BLaER1 (cell line): Measurements from ENCODE around the gene APAF1.

Experiments
- H3K27ac ChIP-seq: shearing (Covaris generic); formaldehyde crosslinking; 2 replicates; pipeline ENCODE4 v1.8.1; 2022
- H3K27me3 ChIP-seq: shearing (Covaris generic); formaldehyde crosslinking; 2 replicates; pipeline ENCODE4 v1.8.1; 2022
- H3K36me3 ChIP-seq: shearing (Covaris generic); formaldehyde crosslinking; 2 replicates; pipeline ENCODE4 v1.8.1; 2022
- H3K4me1 ChIP-seq: shearing (Covaris generic); formaldehyde crosslinking; 2 replicates; pipeline ENCODE4 v1.8.1; 2022
- H3K4me2 ChIP-seq: shearing (Covaris generic); formaldehyde crosslinking; 2 replicates; pipeline ENCODE4 v1.8.1; 2022
- H3K4me3 ChIP-seq: shearing (Covaris generic); formaldehyde crosslinking; 2 replicates; pipeline ENCODE4 v1.8.1; 2022
- H3K9ac ChIP-seq: shearing (Covaris generic); formaldehyde crosslinking; 2 replicates; pipeline ENCODE4 v1.8.1; 2022
- H3K9me3 ChIP-seq: shearing (Covaris generic); formaldehyde crosslinking; 2 replicates; pipeline ENCODE4 v1.8.1; 2022
- H4K20me1 ChIP-seq: shearing (Covaris generic); formaldehyde crosslinking; 2 replicates; pipeline ENCODE4 v1.8.1; 2022
- Cebpa-rat ChIP-seq: shearing (Covaris generic); IDR thresholded peaks from 2 replicates; pipeline ENCODE4 v1.8.1; 2022

The APAF1 gene

DNA sequence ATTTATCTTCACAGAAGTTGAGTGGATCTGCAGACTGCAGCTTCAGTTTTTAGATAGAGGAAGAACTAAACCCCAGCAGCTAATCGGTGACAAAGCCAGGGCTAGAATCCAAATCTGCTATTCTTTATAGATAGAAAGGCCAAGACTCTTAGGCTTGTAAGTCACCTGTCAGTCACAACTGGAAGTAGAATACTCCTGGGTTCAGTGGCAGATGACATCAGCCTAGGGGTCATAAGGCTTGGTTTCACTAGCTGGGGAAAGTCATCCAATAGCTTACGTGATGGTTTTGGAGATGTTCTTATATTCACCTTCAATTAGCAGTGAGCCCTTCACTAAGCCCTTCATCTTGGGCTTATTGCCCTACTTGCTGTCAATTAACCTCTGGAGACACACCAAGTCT is 93.4 kb downstream of the APAF1 start:
- Histone ChIP-seq H4K20me1 (no peaks in the 10 kb centered on the region), H3K4me1 (no peaks in the 10 kb centered on the region), H3K27ac (no peak overlapping the region), H3K9ac (no peak overlapping the region), H3K27me3 (no peaks in the 10 kb centered on the region), H3K36me3 (peaks cover 62% of the 10 kb centered on the region), H3K4me2 (no peak overlapping the region), H3K4me3 (no peak overlapping the region), H3K9me3 (no peaks in the 10 kb centered on the region)
- no peak for TF ChIP-seq Cebpa-rat

DNA sequence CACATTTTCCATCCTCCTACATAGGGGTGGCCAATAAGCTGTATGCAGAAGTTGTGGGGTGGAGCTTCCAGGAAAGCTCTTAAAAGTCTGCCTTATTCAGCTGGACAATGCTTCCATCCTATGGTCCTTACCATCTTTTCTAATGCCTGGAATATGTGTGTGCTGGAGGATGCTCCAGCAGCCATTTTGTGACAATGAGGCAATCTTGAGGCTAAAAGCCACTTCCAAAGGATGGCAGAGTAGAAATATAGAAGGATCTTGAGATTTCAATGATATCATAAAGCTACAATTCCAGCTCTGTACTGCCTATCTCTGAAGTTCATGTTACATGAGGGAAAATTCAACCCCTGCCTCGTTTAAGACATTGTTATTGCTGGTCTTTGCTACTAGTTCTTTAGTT is 95.7 kb downstream of the APAF1 start:
- H3K4me2 ChIP-seq, result no peak overlapping the region
- H3K4me3 ChIP-seq, result no peak overlapping the region
- H3K27me3 ChIP-seq, result no peaks in the 10 kb centered on the region
- no peak overlapping the region for H3K27ac ChIP-seq
- H3K9me3 ChIP-seq, result no peaks in the 10 kb centered on the region
- H4K20me1 ChIP-seq, result no peaks in the 10 kb centered on the region
- H3K36me3 ChIP-seq, result peaks cover 54% of the 10 kb centered on the region
- H3K4me1 ChIP-seq, result no peaks in the 10 kb centered on the region
- TF ChIP-seq Cebpa-rat, result no peak
- no peak overlapping the region for H3K9ac ChIP-seq

DNA sequence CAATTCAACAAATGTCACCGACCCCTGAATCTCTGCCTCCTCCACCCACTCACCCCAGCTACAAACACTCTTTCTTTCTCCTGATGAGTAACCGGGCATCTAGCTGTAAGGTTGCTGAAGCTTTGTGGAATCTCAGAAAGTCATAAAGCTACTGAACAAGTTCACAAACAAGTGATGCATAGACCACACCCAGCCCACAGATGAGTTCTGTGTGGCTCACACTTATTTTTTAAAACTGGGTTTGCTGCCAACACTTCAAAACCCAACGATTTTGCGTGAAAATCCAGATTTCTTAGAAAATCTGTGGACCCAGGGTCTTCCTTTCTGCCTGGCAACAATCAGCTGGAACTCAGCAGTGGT is 96.1 kb downstream of the APAF1 start:
- Histone ChIP-seq H4K20me1 (no peaks in the 10 kb centered on the region), H3K4me1 (no peaks in the 10 kb centered on the region), H3K27me3 (no peaks in the 10 kb centered on the region), H3K27ac (no peak overlapping the region), H3K4me2 (no peak overlapping the region), H3K9me3 (no peaks in the 10 kb centered on the region), H3K36me3 (peaks cover 54% of the 10 kb centered on the region), H3K9ac (no peak overlapping the region), H3K4me3 (no peak overlapping the region)
- TF ChIP-seq Cebpa-rat, result no peak

DNA sequence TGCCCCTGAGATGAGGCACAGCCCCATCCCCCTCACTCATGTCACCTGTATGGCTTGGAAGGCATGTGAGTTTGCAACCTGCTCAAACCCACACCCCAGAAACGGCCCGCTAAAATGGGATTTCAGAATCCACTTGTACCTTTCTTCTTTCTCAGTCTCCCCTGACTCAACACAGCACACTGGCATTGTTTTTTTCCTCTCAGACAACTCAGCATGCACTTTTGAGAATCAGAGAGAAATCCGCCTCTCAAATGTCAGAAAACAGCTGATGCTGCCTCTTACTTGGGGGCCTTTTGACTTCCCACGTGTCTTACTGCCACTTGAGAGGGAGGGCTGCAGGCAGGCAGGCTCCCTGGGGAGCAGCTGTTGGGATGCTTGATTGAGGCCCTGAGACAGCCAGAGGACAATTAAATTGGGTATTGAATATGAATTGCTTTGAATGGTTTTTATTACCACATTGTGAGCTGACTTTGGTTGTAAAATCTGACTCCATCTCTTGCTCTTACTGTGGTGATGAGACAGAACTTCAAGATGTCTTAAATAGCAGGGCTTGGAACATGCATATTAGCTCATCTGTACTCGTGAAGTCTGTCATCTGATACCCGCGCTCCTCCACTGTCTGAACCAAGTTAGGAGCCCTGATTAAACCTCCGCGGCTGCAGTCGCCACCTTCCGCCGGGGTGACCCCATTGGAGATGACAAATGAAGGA is 96.6 kb downstream of the APAF1 start:
- no peak overlapping the region for H3K27ac ChIP-seq

DNA sequence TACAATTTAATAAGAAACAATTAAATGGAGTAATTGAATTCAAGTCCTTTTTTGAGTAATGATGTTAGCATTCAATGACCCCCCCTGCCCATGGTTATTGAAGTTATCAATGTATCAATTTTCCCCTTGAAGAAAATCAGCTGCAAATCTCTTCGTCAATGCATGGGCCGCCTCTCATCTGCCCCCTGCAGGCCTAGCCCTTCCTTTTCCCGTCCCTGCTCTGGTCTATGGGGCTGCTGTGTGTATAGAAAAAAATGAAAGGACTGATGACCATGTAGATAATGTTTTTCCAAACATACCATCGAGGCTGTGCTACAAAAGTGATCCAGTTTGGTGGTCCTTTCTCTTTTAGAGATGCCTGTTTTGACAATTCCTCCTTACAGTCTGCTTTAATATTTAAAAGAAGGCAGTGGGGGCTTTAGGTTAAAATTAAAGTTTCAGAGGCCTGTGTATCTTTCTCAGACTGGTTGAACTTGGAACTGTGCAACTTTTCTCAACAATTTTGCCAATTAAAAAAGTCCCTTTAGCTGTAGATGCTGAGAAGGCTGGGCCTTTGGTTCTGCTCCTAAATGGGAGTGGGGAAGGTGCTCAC is 98.4 kb downstream of the APAF1 start:
- no peak for TF ChIP-seq Cebpa-rat
- Histone ChIP-seq H3K9me3 (no peaks in the 10 kb centered on the region), H3K4me3 (no peak overlapping the region)

More for the DNA sequence above, 96.6 kb downstream of the APAF1 start:
- Histone ChIP-seq H3K4me3 (no peak overlapping the region), H3K9ac (no peak overlapping the region), H3K4me1 (no peaks in the 10 kb centered on the region), H3K27me3 (no peaks in the 10 kb centered on the region), H3K36me3 (peaks cover 54% of the 10 kb centered on the region), H3K4me2 (no peak overlapping the region), H4K20me1 (no peaks in the 10 kb centered on the region), H3K9me3 (no peaks in the 10 kb centered on the region)
- TF ChIP-seq Cebpa-rat, result no peak

DNA sequence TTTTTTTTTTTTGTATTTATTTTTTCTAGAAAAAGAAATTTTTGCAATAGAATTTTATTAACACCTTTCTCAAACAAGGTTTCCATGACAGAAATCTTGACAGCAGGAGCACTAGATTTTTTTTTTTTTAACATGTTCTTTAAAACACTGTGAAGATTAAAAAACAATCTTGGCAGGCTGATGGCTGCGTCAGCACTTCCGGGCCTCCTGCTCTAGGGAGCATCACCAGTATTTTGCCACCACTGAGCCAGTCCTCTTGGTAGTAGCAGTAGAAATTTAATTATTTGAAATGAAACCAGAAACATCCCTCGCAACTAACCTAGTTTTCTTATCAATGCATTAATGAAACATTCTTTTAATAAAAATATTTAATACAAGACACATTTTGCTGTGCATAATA is 99.6 kb downstream of the APAF1 start:
- H3K9me3 ChIP-seq, result no peaks in the 10 kb centered on the region
- no peak for TF ChIP-seq Cebpa-rat
- H3K4me3 ChIP-seq, result no peak overlapping the region
- H3K27me3 ChIP-seq, result no peaks in the 10 kb centered on the region
- H3K36me3 ChIP-seq, result peaks cover 67% of the 10 kb centered on the region
- H3K4me1 ChIP-seq, result no peaks in the 10 kb centered on the region
- no peaks in the 10 kb centered on the region for H4K20me1 ChIP-seq
- no peak overlapping the region for H3K9ac ChIP-seq
- no peak overlapping the region for H3K4me2 ChIP-seq
- H3K27ac ChIP-seq, result no peak overlapping the region

More for the DNA sequence above, 98.4 kb downstream of the APAF1 start:
- H3K36me3 ChIP-seq, result peaks cover 62% of the 10 kb centered on the region
- H3K27me3 ChIP-seq, result no peaks in the 10 kb centered on the region
- H3K27ac ChIP-seq, result no peak overlapping the region
- no peak overlapping the region for H3K4me2 ChIP-seq
- no peak overlapping the region for H3K9ac ChIP-seq
- no peaks in the 10 kb centered on the region for H3K4me1 ChIP-seq
- no peaks in the 10 kb centered on the region for H4K20me1 ChIP-seq

DNA sequence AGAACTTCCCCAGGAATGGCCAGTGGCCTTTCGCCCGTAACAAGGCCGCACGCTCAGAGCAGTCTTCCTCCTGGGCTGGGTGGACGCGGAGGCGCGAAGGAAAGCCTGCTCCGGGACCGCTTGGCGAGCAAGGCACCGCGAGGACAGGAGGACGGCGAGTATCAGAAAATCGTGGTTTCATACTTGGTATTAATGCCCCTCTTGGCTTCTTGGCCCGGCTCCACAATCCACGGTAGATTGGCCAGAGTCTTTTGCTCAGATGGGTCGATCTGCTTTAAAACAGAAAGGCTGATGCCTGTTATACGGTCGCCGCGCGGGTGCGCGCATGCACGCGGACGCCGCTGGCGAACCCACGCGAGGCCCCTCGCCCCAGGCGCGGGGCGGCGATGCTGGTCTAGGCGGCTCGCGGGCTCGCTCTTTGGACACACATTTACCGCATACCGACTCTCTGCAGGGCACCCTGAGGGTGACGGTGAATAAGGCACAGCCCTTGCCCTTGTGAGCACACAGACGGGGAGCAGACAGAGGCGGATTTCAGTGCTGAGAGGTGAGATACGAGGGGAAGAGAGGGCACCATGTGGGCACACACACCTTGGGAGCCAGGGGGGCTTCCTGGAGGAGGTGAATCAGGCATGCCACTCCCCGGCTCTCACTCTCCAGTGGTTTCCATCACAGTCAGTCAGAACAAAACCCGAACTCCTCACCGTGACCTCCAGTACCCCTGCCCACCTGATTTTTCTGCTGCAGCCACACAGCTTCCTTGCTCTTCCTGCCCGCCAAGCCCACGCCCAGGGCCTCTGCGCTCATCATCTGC is 100.7 kb downstream of the APAF1 start:
- no peaks in the 10 kb centered on the region for H3K4me1 ChIP-seq

DNA sequence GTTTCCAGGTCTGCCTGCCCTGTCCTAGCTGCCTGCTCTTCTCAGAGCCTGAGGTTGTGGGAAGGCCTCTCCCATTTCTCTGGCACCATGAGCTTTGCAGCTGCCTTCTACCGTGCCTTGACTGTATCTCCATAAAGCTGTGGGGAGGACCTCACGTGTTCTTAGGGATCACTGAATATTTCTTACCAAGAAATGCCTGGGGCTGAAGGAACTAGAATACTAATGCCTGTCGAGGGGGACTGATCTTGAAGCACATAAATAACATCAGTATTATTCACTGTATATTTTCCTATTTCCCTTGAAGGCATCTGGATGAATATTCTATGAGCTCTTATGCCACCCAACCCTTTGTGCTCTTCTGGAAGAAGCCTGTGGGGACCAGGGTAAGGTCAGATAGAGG is 103.4 kb downstream of the APAF1 start:
- Histone ChIP-seq H4K20me1 (no peaks in the 10 kb centered on the region), H3K36me3 (peaks cover 78% of the 10 kb centered on the region), H3K9me3 (no peaks in the 10 kb centered on the region), H3K27ac (no peak overlapping the region), H3K4me3 (no peak overlapping the region), H3K4me1 (no peaks in the 10 kb centered on the region), H3K9ac (no peak overlapping the region), H3K27me3 (no peaks in the 10 kb centered on the region), H3K4me2 (no peak overlapping the region)
- TF ChIP-seq Cebpa-rat, result no peak

More for the DNA sequence above, 100.7 kb downstream of the APAF1 start:
- peaks cover 73% of the 10 kb centered on the region for H3K36me3 ChIP-seq
- no peak overlapping the region for H3K9ac ChIP-seq
- no peaks in the 10 kb centered on the region for H3K27me3 ChIP-seq
- H3K9me3 ChIP-seq, result no peaks in the 10 kb centered on the region
- no peaks in the 10 kb centered on the region for H4K20me1 ChIP-seq
- H3K4me2 ChIP-seq, result no peak overlapping the region
- TF ChIP-seq Cebpa-rat, result no peak
- no peak overlapping the region for H3K4me3 ChIP-seq
- H3K27ac ChIP-seq, result no peak overlapping the region

DNA sequence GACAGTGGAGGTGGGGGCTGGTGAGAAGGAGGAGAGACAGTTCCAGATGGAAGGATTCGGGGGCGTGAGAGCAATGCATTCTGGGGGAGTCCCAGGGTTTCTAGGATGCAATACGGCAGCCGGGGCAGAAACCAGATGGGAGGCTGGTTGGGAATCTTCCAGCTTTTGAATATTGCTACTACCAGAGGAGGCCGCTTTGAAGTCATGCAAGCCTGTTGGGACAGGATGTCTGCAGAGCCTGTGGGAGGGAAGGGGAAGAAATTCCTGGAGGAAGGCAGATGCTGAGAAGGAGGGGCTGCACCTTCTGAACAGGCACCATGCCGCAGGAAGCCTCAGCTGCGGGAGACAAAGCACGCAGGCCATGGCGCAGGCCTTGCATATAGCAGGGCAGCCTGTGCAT is 105.4 kb downstream of the APAF1 start:
- Histone ChIP-seq H3K4me2 (no peak overlapping the region), H3K9ac (no peak overlapping the region), H3K27ac (no peak overlapping the region), H3K4me3 (no peak overlapping the region), H3K36me3 (peaks cover 93% of the 10 kb centered on the region), H3K27me3 (no peaks in the 10 kb centered on the region), H4K20me1 (no peaks in the 10 kb centered on the region), H3K4me1 (no peaks in the 10 kb centered on the region), H3K9me3 (no peaks in the 10 kb centered on the region)
- no peak for TF ChIP-seq Cebpa-rat

DNA sequence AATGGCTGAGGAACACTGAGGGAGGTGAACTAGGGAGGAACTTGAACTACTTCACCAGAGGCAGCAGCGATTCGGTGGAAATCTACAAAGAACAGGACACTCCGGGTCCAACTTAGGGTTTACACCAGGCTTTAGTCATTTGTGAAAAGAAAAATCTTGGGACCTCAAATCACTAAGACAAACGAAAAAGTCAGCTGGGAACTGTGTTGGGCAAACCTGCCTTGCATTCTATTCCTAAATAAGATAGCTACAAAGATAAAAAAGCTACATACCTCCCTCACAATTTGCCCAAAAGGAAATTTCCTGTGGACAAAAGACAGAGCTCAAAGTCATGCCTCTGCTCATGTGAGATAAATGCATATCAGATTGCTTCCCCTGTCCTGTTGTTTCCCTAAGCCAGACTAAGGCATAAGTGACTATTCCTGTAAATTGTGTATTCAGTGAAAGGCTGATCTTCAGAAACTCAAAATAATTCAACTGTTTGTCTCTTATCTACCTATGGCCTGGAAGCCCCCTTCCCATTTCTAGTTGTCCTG is 106.6 kb downstream of the APAF1 start:
- H3K4me2 ChIP-seq, result no peak overlapping the region
- peaks cover 88% of the 10 kb centered on the region for H3K36me3 ChIP-seq
- H3K9ac ChIP-seq, result no peak overlapping the region
- no peak for TF ChIP-seq Cebpa-rat
- no peaks in the 10 kb centered on the region for H4K20me1 ChIP-seq
- no peak overlapping the region for H3K27ac ChIP-seq
- no peak overlapping the region for H3K4me3 ChIP-seq
- H3K4me1 ChIP-seq, result no peaks in the 10 kb centered on the region
- H3K9me3 ChIP-seq, result no peaks in the 10 kb centered on the region
- no peaks in the 10 kb centered on the region for H3K27me3 ChIP-seq
